Measurements from ENCODE around the gene SDC1. TPM values are rescaled to one million over a fixed set of nuclear protein-coding genes. Genes with fewer than 3 reads are reported as not detected.

SDC1 gene, protein sequence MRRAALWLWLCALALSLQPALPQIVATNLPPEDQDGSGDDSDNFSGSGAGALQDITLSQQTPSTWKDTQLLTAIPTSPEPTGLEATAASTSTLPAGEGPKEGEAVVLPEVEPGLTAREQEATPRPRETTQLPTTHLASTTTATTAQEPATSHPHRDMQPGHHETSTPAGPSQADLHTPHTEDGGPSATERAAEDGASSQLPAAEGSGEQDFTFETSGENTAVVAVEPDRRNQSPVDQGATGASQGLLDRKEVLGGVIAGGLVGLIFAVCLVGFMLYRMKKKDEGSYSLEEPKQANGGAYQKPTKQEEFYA
- 7.9 and 91.5 TPM in 2 replicates for total RNA-seq

DNA sequence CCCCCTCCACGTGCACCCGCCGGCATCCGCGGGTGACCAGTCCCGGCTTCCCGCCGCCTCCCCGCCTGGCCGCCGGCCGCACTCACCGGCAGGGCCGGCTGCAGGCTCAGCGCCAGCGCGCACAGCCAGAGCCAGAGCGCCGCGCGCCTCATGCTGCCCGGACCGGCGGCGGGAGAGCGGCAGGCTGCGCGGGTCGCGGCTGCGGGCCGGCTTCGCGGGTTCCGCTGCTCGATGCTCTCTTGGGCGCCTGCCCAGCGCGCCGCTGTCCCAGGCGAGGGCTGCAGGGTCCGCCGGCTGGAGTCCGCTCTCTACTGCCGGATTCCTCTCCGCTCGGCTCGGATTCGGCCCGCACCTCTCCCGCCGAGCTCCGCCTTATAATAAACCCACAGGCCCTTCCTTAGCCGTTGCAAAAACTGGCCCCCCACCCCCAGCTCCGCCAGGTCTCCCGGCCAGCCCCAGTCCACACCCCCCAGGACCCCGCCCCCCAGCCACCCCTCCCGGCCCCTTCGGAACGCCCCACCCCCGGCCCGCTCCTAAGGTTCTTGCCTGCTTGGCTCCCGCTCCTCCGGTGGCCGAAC lies at the start of gene SDC1:
TSS of gene SDC1 (minus strand) at position 415 of the 578 bp plus-strand sequence. CDS start at position 152, 263 bp downstream.

Small RNA genes within 50 kb of the gene (small RNA-seq; reads per million reads assigned to genes)
- gene RN7SL140P (ENCODE audit: low replicate concordance) = not detected
- not detected for gene RNU6-961P (ENCODE audit: low replicate concordance)
- not detected for gene RNU7-113P (ENCODE audit: low replicate concordance)

Other genes starting within 250 kb of the SDC1 start
- gene WDR35, start 235.0 kb downstream of the SDC1 start, total RNA-seq = 9.4 and 15.5 TPM in 2 replicates
- gene MATN3, start 212.5 kb downstream of the SDC1 start, total RNA-seq = 1.3 and 2.3 TPM in 2 replicates
- gene LAPTM4A, start 173.5 kb downstream of the SDC1 start, total RNA-seq = 101 and 126 TPM in 2 replicates
- gene PUM2, start 125.7 kb upstream of the SDC1 start, total RNA-seq = 39.0 and 52.1 TPM in 2 replicates
- 189 and 311 TPM in 2 replicates for gene RHOB, start 221.9 kb upstream of the SDC1 start, total RNA-seq